ENCODE measurements around the gene NRP2.

DNA sequence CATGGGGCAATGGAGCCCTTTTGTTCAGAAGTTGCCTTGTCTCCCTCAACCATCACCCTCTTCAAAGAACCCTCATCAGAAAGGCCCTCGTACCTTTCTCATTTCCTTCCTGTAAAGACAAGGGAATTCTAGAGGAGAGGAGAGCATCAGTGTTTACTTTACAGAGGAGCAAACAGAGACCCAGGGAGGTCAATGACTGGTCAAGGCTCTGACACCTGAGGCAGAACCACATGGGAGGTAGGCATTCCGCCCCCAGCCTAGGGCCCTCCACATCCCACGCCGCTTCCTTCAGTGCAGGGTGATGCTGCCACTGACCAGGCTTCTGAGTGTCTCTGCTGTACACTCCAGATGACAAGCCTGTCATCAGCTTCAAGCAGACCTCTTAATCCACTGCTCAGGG is 104.7 kb downstream of the NRP2 start:
- TF ChIP-seq, protein P1, sequence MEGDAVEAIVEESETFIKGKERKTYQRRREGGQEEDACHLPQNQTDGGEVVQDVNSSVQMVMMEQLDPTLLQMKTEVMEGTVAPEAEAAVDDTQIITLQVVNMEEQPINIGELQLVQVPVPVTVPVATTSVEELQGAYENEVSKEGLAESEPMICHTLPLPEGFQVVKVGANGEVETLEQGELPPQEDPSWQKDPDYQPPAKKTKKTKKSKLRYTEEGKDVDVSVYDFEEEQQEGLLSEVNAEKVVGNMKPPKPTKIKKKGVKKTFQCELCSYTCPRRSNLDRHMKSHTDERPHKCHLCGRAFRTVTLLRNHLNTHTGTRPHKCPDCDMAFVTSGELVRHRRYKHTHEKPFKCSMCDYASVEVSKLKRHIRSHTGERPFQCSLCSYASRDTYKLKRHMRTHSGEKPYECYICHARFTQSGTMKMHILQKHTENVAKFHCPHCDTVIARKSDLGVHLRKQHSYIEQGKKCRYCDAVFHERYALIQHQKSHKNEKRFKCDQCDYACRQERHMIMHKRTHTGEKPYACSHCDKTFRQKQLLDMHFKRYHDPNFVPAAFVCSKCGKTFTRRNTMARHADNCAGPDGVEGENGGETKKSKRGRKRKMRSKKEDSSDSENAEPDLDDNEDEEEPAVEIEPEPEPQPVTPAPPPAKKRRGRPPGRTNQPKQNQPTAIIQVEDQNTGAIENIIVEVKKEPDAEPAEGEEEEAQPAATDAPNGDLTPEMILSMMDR (IDR thresholded peaks at IDR 0.05), result no peak
- TF ChIP-seq POLR2A (IDR thresholded peaks at IDR 0.05), result no peak
